Mesothelial cell of epicardium (in vitro differentiated cells): Measurements from ENCODE around the gene EIF5B. TPM values are rescaled to one million over a fixed set of nuclear protein-coding genes. Genes with fewer than 3 reads are reported as not detected.
"Not testable (repeated sequence)": the region's sequence is repeated elsewhere in the genome, so short reads cannot be mapped to it uniquely, and the experiment has no call there.

Experiments used
- DNase-seq, 2 experiments: peaks; one replicate each; pipeline ENCODE4 v3.0.0; 2021; ENCODE audit warnings: low spot score in 2 of 2; ENCODE audit not compliant: unreplicated experiment in 2 of 2
- H3K27ac Mint-ChIP-seq: 2 replicates; pipeline ENCODE4 v1.8.0; 2021; ENCODE audit warnings: mixed read lengths
- H3K27me3 Mint-ChIP-seq: 2 replicates; pipeline ENCODE4 v1.8.0; 2021; ENCODE audit warnings: low read depth, mixed read lengths
- H3K36me3 Mint-ChIP-seq: 2 replicates; pipeline ENCODE4 v1.8.0; 2021; ENCODE audit warnings: mixed read lengths
- H3K4me1 Mint-ChIP-seq: 2 replicates; pipeline ENCODE4 v1.8.0; 2021; ENCODE audit warnings: mixed read lengths
- H3K4me3 Mint-ChIP-seq: 2 replicates; pipeline ENCODE4 v1.8.0; 2021; ENCODE audit warnings: mild to moderate bottlenecking, moderate library complexity, mixed read lengths
- H3K9me3 Mint-ChIP-seq: 2 replicates; pipeline ENCODE4 v1.8.0; 2021; ENCODE audit warnings: mixed read lengths
- total RNA-seq: library from RNA; stranded (reverse); gene quantifications from 3 replicates; pipeline ENCODE4 v1.2.1, GENCODE V29; 2021
- TF ChIP-seq, protein P1 (sequence below): fragments of 200-600 bp; sonication (generic); IDR thresholded peaks from one replicate; pipeline ENCODE4 v1.5.0; 2021; ENCODE audit warnings: antibody characterized with exemption; ENCODE audit not compliant: unreplicated experiment

EIF5B gene
- total RNA-seq, 1 donor from 2014 or later = 45.3 TPM

- H3K36me3 Mint-ChIP-seq = peaks cover 3% of the 10 kb centered on the region
- peaks cover 9% of the 10 kb centered on the region for H3K4me1 Mint-ChIP-seq
- TF ChIP-seq, protein P1, sequence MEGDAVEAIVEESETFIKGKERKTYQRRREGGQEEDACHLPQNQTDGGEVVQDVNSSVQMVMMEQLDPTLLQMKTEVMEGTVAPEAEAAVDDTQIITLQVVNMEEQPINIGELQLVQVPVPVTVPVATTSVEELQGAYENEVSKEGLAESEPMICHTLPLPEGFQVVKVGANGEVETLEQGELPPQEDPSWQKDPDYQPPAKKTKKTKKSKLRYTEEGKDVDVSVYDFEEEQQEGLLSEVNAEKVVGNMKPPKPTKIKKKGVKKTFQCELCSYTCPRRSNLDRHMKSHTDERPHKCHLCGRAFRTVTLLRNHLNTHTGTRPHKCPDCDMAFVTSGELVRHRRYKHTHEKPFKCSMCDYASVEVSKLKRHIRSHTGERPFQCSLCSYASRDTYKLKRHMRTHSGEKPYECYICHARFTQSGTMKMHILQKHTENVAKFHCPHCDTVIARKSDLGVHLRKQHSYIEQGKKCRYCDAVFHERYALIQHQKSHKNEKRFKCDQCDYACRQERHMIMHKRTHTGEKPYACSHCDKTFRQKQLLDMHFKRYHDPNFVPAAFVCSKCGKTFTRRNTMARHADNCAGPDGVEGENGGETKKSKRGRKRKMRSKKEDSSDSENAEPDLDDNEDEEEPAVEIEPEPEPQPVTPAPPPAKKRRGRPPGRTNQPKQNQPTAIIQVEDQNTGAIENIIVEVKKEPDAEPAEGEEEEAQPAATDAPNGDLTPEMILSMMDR = no peak
- H3K27me3 Mint-ChIP-seq = no peaks in the 10 kb centered on the region
- no peak for DNase-seq
- no peaks in the 10 kb centered on the region for H3K9me3 Mint-ChIP-seq
- H3K4me3 Mint-ChIP-seq = no peak overlapping the region
- no peak overlapping the region for H3K27ac Mint-ChIP-seq
These were observed 5.3 kb downstream of the EIF5B start for GRCh38 chr2:99342536-99342935.

GRCh38 chr2:99345446-99345845, 8.3 kb downstream of the EIF5B start:
- H3K36me3 Mint-ChIP-seq, H3K4me3 Mint-ChIP-seq, DNase-seq, H3K27me3 Mint-ChIP-seq, H3K9me3 Mint-ChIP-seq, H3K27ac Mint-ChIP-seq, H3K4me1 Mint-ChIP-seq: not testable (repeated sequence)

- Mint-ChIP-seq H3K4me3 (no peak overlapping the region), H3K4me1 (no peaks in the 10 kb centered on the region), H3K27me3 (no peaks in the 10 kb centered on the region), H3K36me3 (peaks cover 3% of the 10 kb centered on the region), H3K9me3 (no peaks in the 10 kb centered on the region), H3K27ac (no peak overlapping the region)
- TF ChIP-seq, protein P1 = no peak
- no peak for DNase-seq
These were observed 9.0 kb downstream of the EIF5B start for GRCh38 chr2:99346218-99346617.

- Mint-ChIP-seq H3K9me3 (no peaks in the 10 kb centered on the region), H3K4me1 (no peaks in the 10 kb centered on the region), H3K4me3 (no peak overlapping the region), H3K27ac (no peak overlapping the region), H3K36me3 (peaks cover 1% of the 10 kb centered on the region), H3K27me3 (no peaks in the 10 kb centered on the region)
- no peak for DNase-seq
- TF ChIP-seq, protein P1 = no peak
These were observed 11.0 kb downstream of the EIF5B start for GRCh38 chr2:99348173-99348572.

GRCh38 chr2:99350194-99350593, 13.0 kb downstream of the EIF5B start:
- H3K9me3 Mint-ChIP-seq = no peaks in the 10 kb centered on the region
- H3K36me3 Mint-ChIP-seq = no peaks in the 10 kb centered on the region
- H3K4me3 Mint-ChIP-seq = no peak overlapping the region
- TF ChIP-seq, protein P1 = no peak
- DNase-seq = no peak
- H3K4me1 Mint-ChIP-seq = no peaks in the 10 kb centered on the region
- no peak overlapping the region for H3K27ac Mint-ChIP-seq
- H3K27me3 Mint-ChIP-seq = no peaks in the 10 kb centered on the region

DNA sequence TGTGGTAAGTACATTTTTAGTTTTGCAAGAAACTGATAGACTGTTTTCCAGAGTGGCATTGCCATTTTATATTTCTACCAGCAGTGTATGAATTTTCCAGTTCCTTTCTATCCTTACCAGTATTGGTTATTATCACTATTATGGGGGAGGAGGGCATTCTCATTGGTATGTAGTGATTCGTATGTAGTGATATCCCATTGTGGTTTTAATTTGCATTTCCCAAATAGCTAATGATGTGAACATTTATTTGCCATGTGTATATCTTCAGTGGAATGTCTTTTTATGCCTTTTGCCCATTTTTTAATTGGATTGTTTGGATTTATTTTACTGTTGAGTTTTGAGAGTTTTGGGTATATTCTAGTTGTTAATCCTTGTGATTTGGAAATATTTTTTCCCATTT, 16.9 kb downstream of the EIF5B start:
- H3K27ac Mint-ChIP-seq = no peak overlapping the region
- TF ChIP-seq, protein P1 = no peak
- DNase-seq = no peak
- no peaks in the 10 kb centered on the region for H3K27me3 Mint-ChIP-seq
- H3K4me1 Mint-ChIP-seq = peaks cover 5% of the 10 kb centered on the region
- H3K36me3 Mint-ChIP-seq = no peaks in the 10 kb centered on the region
- no peak overlapping the region for H3K4me3 Mint-ChIP-seq
- H3K9me3 Mint-ChIP-seq = no peaks in the 10 kb centered on the region

GRCh38 chr2:99354825-99355224, 17.6 kb downstream of the EIF5B start:
- H3K36me3 Mint-ChIP-seq, H3K27ac Mint-ChIP-seq, H3K4me1 Mint-ChIP-seq, DNase-seq, H3K27me3 Mint-ChIP-seq, H3K4me3 Mint-ChIP-seq, H3K9me3 Mint-ChIP-seq: not testable (repeated sequence)
